Glutamatergic neuron (in vitro differentiated cells): Measurements from ENCODE around the gene ALDH3B2. TPM values are rescaled to one million over a fixed set of nuclear protein-coding genes. Genes with fewer than 3 reads are reported as not detected.
"Not testable (repeated sequence)": the region's sequence is repeated elsewhere in the genome, so short reads cannot be mapped to it uniquely, and the experiment has no call there.

Source experiments
- DNase-seq: peaks from one replicate; pipeline ENCODE4 v3.0.0; 2022
- H3K27ac Mint-ChIP-seq: one replicate; pipeline ENCODE4 v1.8.0; 2020; ENCODE audit warnings: mild to moderate bottlenecking, mixed read lengths, inconsistent platforms; ENCODE audit not compliant: unreplicated experiment
- H3K27me3 Mint-ChIP-seq: one replicate; pipeline ENCODE4 v1.8.0; 2020; ENCODE audit warnings: mild to moderate bottlenecking, moderate library complexity, mixed read lengths, inconsistent platforms; ENCODE audit not compliant: unreplicated experiment
- H3K36me3 Mint-ChIP-seq: one replicate; pipeline ENCODE4 v1.8.0; 2020; ENCODE audit warnings: mild to moderate bottlenecking, mixed read lengths, inconsistent platforms; ENCODE audit not compliant: unreplicated experiment
- H3K4me1 Mint-ChIP-seq: one replicate; pipeline ENCODE4 v1.8.0; 2020; ENCODE audit warnings: mild to moderate bottlenecking, low read depth, mixed read lengths, inconsistent platforms; ENCODE audit not compliant: unreplicated experiment
- H3K4me3 Mint-ChIP-seq: one replicate; pipeline ENCODE4 v1.8.0; 2020; ENCODE audit warnings: mild to moderate bottlenecking, mixed read lengths, inconsistent platforms; ENCODE audit not compliant: unreplicated experiment
- H3K9me3 Mint-ChIP-seq: one replicate; pipeline ENCODE4 v1.8.0; 2020; ENCODE audit warnings: mild to moderate bottlenecking, moderate library complexity, mixed read lengths, inconsistent platforms; ENCODE audit not compliant: unreplicated experiment
- total RNA-seq: library from RNA; stranded (reverse); fragmentation: NEBNext Ultra II Directional; extraction: Animal tissue kit (Norgen Biotek cat#: 25700); gene quantifications from one replicate; pipeline ENCODE4 v1.2.1, GENCODE V29; 2021; ENCODE audit not compliant: unreplicated experiment
- TF ChIP-seq, protein P1 (sequence below): fragments of 200-600 bp; sonication (generic); IDR thresholded peaks from one replicate; pipeline ENCODE4 v1.5.0; 2021; ENCODE audit not compliant: partially characterized antibody, unreplicated experiment

Gene ALDH3B2
- total RNA-seq, 1 donor from 2014 or later, result not detected

DNA sequence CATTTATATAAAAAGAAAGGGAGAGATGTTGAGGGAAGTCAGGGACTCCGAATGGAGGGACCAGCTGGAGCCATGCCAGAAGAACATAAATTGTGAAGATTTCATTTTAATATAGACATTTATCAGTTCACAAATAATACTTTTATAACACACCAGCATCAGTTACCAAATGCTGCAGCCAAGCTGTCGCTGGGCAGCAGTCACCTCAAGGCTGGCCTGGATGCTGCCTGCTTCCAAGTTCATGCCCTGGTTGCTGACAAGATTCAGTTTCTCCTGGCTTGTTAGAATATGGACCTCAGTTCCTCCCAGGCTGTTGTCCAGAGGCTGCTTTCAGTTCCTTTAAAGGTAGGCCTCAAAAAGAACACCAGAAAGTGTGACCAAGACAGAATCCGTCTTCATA, 30.8 kb upstream of the ALDH3B2 start:
- TF ChIP-seq, protein P1, sequence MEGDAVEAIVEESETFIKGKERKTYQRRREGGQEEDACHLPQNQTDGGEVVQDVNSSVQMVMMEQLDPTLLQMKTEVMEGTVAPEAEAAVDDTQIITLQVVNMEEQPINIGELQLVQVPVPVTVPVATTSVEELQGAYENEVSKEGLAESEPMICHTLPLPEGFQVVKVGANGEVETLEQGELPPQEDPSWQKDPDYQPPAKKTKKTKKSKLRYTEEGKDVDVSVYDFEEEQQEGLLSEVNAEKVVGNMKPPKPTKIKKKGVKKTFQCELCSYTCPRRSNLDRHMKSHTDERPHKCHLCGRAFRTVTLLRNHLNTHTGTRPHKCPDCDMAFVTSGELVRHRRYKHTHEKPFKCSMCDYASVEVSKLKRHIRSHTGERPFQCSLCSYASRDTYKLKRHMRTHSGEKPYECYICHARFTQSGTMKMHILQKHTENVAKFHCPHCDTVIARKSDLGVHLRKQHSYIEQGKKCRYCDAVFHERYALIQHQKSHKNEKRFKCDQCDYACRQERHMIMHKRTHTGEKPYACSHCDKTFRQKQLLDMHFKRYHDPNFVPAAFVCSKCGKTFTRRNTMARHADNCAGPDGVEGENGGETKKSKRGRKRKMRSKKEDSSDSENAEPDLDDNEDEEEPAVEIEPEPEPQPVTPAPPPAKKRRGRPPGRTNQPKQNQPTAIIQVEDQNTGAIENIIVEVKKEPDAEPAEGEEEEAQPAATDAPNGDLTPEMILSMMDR, result no peak
- Mint-ChIP-seq H3K4me1 (no peaks in the 10 kb centered on the region), H3K27ac (no peak overlapping the region), H3K27me3 (peaks cover 3% of the 10 kb centered on the region), H3K9me3 (no peaks in the 10 kb centered on the region), H3K4me3 (no peak overlapping the region), H3K36me3 (peaks cover 4% of the 10 kb centered on the region)
- DNase-seq, result no peak

DNA sequence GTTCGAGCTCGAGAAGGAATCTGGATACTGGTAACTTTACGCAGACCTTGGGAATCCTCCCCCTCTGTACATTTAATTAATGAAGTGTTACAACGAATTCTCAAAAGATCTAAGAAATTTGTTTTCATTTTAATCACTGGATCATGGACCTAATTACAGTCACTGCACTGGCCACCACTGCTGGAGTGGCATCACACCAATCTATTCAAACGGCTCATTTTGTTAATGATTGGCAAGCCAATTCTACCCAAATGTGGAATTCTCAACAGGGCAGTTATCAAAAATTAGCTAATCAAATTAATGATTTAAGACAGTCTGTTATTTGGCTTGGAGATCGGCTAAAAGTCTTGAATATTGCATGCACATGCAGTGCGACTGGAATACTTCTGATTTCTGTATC, 30.1 kb upstream of the ALDH3B2 start:
- H3K4me3 Mint-ChIP-seq, result no peak overlapping the region

DNA sequence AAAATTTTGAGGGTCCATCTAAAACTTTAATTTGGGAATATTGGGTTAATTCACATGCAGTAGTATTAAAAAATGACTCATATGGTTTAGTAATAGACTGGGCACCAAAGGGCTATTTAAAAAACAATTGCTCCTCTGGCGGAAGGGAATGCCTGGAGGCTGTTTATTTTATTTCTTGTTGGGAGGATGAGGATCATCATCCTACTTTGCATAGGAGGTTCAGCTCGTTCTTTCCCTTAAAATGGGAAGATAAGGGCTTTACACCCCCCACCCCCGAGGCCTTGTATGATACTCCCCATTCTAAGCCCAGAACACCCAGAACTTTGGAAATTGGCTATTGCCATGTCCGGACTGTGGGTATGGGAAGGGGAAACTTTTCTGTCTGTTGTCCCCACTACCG, 29.3 kb upstream of the ALDH3B2 start:
- H3K27ac Mint-ChIP-seq, H3K9me3 Mint-ChIP-seq, H3K4me3 Mint-ChIP-seq, DNase-seq, H3K27me3 Mint-ChIP-seq, H3K4me1 Mint-ChIP-seq: not testable (repeated sequence)
- H3K36me3 Mint-ChIP-seq, result peaks cover 12% of the 10 kb centered on the region

More for the DNA sequence above, 30.1 kb upstream of the ALDH3B2 start:
- Mint-ChIP-seq H3K4me1 (no peaks in the 10 kb centered on the region), H3K27ac (no peak overlapping the region), H3K27me3 (no peaks in the 10 kb centered on the region), H3K9me3 (no peaks in the 10 kb centered on the region), H3K36me3 (peaks cover 5% of the 10 kb centered on the region)
- TF ChIP-seq, protein P1, result no peak
- DNase-seq, result no peak

DNA sequence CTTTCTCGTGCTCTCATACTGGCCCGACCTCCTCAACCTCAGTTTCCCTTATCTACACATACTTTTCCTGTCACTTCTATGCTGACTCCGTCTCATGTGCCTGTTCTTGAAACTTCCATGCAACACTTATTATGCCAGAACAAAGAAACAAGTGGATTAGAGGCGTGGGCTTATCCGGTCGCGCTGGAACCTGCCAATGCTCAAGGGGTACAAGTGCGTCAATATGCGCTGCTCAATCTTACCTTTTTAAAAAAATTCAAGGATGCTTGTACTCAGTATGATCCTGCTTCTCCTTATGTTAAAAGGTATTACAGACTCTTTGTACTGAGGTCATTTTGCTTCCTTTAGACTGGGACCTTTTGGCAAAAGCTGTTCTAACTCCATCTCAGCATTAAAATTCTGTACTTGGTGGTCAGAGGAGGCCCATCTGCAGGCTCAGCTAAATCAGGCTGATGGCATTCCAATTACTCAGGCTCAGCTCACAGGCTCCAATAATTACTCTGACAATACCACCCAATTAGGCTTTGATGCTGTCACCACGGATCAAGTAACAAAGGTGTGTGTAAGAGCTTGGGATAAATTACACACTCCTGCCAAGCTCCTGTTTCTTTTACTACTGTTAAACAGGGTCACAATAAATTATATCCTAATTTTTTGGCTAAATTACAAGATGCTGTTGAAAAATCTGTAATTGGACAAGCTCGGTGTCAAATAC, 26.3 kb upstream of the ALDH3B2 start:
- H3K27ac Mint-ChIP-seq, result no peak overlapping the region

GRCh38 chr11:67700141-67700540, 25.7 kb upstream of the ALDH3B2 start:
- Mint-ChIP-seq H3K27me3 (no peaks in the 10 kb centered on the region), H3K9me3 (peaks cover 3% of the 10 kb centered on the region)

More for the DNA sequence above, 26.3 kb upstream of the ALDH3B2 start:
- Mint-ChIP-seq H3K36me3 (peaks cover 14% of the 10 kb centered on the region), H3K9me3 (no peaks in the 10 kb centered on the region), H3K4me1 (no peaks in the 10 kb centered on the region), H3K4me3 (no peak overlapping the region), H3K27me3 (no peaks in the 10 kb centered on the region)
- TF ChIP-seq, protein P1, result no peak
- no peak for DNase-seq

More at GRCh38 chr11:67700141-67700540, 25.7 kb upstream of the ALDH3B2 start:
- Mint-ChIP-seq H3K27ac (no peak overlapping the region), H3K4me3 (no peak overlapping the region), H3K4me1 (no peaks in the 10 kb centered on the region), H3K36me3 (peaks cover 19% of the 10 kb centered on the region)
- TF ChIP-seq, protein P1, result no peak
- DNase-seq, result no peak
